HK-2 (cell line): Measurements from ENCODE around the gene GOLPH3.
"Not testable (repeated sequence)": the region's sequence is repeated elsewhere in the genome, so short reads cannot be mapped to it uniquely, and the experiment has no call there.

ENCODE experiments used
- DNase-seq: peaks from one replicate; pipeline ENCODE4 v3.0.0-alpha.2; 2018; ENCODE audit not compliant: unreplicated experiment

The GOLPH3 gene

GRCh38 chr5:32135086-32135485 lies 39.0 kb downstream of the GOLPH3 start:
- no peak for DNase-seq

DNA sequence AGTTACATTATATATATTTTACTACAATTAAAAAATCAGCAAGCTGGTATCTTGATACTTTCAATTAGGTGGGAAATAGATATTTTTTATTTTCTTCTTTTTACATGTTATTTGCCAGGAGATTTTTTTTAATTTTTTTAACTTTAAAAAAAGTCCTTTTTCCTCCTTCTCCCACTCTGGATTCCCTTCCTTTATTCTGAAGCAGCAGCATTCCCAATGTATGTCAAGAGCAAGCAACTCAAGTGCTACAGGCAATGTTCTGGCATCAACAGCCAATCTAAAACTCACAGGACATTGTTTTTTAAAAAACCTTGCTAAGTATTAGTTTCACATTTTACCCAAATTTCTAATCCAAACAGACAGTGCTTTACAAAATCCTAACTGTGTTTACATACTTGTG lies 41.4 kb downstream of the GOLPH3 start:
- DNase-seq = no peak

DNA sequence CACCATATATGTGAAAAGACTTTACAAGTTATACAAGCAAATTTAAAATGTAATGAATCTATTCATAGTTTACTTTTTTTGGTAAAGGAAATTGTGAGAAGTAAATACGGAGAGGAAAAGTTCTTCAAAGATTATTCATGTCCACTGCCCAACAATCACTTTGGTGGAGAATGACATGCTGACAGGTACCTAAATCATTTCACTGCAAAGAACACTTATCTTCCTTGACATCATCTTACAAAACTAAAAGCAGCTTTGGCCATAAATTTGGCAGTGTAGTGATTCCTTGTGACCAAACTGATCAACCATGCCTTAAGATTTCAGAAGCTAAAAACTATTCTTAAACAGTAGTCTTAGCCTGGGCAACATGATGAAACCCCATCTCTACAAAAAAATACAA lies 42.5 kb downstream of the GOLPH3 start:
- no peak for DNase-seq

- DNase-seq = no peak
These were observed 43.3 kb downstream of the GOLPH3 start for GRCh38 chr5:32130865-32131264.

- DNase-seq = no peak
These were observed 45.0 kb downstream of the GOLPH3 start for GRCh38 chr5:32129074-32129598.

DNA sequence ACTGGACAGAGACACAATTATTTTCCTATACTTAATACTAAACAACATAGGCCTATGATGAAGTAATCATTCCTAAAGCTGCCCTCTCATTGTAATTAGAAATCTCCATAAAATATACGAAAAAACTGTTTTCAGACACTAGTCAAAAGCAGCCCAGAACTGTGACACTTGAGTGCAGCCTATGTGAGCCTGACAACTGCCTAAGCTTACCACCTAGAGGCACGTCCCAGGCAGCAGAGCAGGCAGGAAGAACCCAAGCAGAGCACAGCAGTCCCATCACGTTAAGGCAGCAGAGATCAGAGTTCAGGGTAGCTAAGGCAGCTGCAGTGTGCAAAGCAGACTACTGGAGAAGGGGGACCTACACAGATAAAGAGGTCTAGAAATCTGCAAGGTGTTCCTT lies 46.4 kb downstream of the GOLPH3 start:
- DNase-seq = no peak

DNA sequence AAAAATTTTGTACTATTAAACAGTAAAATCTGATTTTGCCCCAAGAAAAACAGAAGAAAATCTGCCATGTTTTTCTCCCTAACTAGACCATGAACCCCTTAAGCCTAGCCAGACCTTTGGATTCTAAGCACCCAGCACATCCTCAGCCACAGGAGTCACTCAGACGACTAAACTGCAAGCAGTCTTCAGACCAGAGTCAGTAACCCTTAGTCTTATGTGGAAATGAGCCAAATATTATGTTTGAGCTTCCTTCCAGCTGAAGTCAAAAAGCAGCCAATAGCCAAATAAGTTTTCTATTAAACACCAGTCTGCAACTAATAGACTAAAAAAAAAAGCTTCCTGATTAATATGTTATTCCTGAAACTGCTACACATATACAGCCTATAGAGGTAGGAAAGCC lies 47.4 kb downstream of the GOLPH3 start:
- no peak for DNase-seq

- DNase-seq = no peak
These were observed 50.0 kb downstream of the GOLPH3 start for GRCh38 chr5:32123889-32124676.

- DNase-seq = no peak
These were observed 50.9 kb downstream of the GOLPH3 start for GRCh38 chr5:32123058-32123805.

GRCh38 chr5:32118922-32119321 lies 55.2 kb downstream of the GOLPH3 start:
- DNase-seq = not testable (repeated sequence)

- DNase-seq = no peak
These were observed 57.4 kb downstream of the GOLPH3 start for GRCh38 chr5:32116574-32117313.

DNA sequence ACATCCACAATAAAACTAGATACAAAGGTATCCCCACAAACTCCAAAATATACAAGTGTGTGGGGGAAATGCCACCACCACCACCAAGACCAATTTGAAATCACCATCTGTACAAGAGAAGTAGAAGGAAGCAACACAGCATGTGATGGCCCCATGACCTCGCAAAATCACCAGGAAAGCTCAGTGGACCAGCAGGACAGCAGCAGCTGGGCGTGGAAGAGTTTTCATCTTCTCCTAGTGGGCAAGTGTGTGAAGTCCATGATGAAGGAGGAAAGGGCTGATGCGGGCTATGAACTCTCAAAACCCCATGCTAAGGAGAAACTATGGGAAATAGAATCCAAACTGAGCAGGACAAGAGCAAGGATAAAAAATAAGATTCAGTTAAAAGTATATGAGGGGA lies 58.1 kb downstream of the GOLPH3 start:
- no peak for DNase-seq

DNA sequence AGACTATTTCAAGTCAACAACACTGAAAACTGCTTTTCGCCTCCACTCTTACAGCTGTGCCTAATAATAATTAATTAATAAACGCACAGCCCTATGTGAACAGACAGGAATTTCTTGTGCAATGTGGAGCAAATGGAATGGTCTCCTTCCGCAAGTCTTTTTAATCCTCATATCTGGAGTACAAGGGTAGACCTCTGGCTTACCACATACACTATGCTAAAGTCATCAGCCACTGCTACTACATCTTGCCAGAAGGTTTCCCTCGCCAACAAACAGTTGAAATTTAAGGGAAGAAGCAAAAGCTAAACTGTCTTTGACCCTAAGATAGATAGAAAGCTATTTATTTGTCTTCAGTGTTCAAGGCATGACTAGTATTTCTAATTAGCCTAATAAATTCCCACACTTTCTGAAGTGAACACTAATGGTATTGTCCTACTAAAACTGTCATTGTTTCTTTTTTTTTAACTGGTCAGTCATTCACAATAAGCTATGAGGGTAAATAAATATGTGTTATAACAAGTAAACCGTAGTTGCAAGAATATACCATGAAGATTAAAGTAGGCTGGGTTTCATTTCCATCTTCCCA lies 63.9 kb downstream of the GOLPH3 start:
- no peak for DNase-seq

DNA sequence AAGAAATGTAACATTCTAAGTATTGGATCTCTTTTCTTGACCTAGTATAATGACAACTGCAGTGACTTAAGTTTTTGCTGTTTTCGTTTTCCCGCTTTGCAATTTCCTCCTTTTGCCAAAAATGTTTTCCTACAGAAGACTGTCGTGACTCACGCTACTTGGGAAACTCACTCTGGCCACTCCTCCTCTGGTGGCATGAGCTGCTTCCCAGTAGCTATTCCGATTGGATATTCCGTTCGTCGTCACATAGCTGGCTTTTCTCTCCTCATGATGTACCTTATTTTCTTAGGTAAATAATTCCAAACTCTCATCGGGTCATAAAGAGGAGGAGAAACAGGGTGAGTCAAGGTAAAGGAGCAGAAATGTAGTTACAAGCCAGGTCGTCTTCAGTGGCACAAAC lies 64.9 kb downstream of the GOLPH3 start:
- DNase-seq = no peak

DNA sequence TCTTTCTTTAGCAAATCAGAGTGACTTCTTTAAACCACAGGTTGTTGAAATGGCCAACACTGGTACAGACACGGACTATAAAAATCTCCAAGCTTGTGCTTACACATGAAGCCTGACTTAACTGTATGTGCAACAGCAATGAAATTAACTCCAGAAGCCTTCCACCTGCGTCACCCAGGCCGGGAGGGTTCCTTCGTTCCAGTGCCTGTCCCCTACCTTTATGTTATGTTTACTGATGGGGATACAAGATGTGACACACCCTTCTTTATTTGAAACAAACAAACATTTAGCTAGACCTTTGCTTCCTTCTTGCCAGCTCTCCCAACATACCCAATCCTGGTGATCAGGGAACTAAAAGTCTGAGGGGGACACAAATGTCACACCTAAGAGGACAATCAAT lies 66.0 kb downstream of the GOLPH3 start:
- DNase-seq = no peak

GRCh38 chr5:32107291-32107690 lies 66.8 kb downstream of the GOLPH3 start:
- no peak for DNase-seq

GRCh38 chr5:32103521-32103920 lies 70.6 kb downstream of the GOLPH3 start:
- DNase-seq = no peak

- no peak for DNase-seq
These were observed 71.7 kb downstream of the GOLPH3 start for GRCh38 chr5:32102254-32102986.

- no peak for DNase-seq
These were observed 73.3 kb downstream of the GOLPH3 start for GRCh38 chr5:32100691-32101302.

DNA sequence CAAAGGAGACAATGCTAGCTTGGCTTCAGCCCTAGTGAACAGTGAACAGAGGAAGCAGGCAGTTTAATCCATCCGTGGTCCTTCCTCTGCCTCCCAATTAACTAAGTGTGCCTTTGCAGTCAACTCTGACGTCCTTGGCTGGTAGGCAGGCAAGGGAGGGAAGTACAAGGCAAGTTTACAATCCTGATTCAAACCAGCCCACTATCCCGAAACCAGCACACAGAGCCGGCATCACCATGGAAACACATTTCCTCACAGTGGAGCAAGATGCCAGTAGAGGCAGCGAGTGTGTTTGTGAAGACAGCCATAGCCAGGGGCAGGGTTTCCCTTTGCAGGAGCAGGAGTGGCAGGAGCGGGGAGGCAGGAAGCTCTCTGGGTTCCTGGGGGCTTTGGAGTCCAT lies 73.9 kb downstream of the GOLPH3 start:
- no peak for DNase-seq

DNA sequence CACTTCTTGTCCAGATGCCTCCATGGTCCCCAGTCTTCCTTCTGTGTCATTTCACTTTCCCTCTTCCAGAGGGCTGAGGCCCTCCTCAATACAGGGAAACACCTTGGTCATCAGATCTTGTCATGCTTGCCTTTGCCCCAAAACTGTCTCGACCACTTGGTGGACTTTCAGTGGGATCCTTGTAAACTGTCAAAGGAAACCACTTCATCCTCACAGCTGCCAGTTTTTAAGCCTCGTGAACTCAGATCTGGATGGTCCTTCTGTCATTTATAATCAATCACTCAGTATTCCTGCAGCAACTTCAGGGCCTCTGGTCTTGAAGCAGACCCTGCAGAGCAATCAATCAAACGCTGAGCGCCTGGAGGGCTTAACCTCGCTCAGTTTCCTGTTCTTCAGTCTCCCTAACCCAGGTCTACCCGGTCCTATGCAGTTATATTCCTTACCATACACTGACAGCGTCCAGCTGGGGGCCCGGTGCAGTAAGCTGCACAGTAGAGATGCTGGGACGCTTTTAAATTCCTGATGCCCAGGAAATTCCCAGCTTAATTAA lies 74.6 kb downstream of the GOLPH3 start:
- no peak for DNase-seq
